IMR-90 (cell line): ENCODE results near the gene KLHDC7B.

Source experiments
- CEBPB ChIP-seq: IDR thresholded peaks from 2 replicates; pipeline ENCODE4 v1.6.1; 2012; ENCODE audit warnings: low read depth, low read length, improper control_type of control experiment
- FOS ChIP-seq: fragments of 150-350 bp; IDR thresholded peaks from 2 replicates; pipeline ENCODE4 v1.6.1; 2016; ENCODE audit warnings: low read depth, low read length
- MAZ ChIP-seq: IDR thresholded peaks from 2 replicates; pipeline ENCODE4 v1.6.1; 2012; ENCODE audit warnings: low read depth, mild to moderate bottlenecking, low read length, improper control_type of control experiment, moderate library complexity, borderline replicate concordance
- NFE2L2 ChIP-seq: fragments of 150-350 bp; IDR thresholded peaks from 2 replicates; pipeline ENCODE4 v1.6.1; 2016; ENCODE audit warnings: low read depth, mild to moderate bottlenecking, low read length
- POLR2A ChIP-seq: IDR thresholded peaks from 2 replicates; pipeline ENCODE4 v1.6.1; 2012; ENCODE audit warnings: mild to moderate bottlenecking, low read depth, low read length
- RAD21 ChIP-seq: IDR thresholded peaks from 2 replicates; pipeline ENCODE4 v1.6.1; 2012; ENCODE audit warnings: low read length, improper control_type of control experiment
- RCOR1 ChIP-seq: IDR thresholded peaks from 2 replicates; pipeline ENCODE4 v1.6.1; 2012; ENCODE audit warnings: mild to moderate bottlenecking, low read length, improper control_type of control experiment; ENCODE audit not compliant: insufficient replicate concordance
- RFX5 ChIP-seq: IDR thresholded peaks from 2 replicates; pipeline ENCODE4 v1.8.0; 2012; ENCODE audit warnings: low read depth, mild to moderate bottlenecking, low read length, moderate library complexity
- TF ChIP-seq, protein P1 (sequence below): conservative IDR thresholded peaks from 2 replicates; pipeline ENCODE4 v1.5.1; 2012; ENCODE audit warnings: mild to moderate bottlenecking, low read depth, low read length, improper control_type of control experiment
- TF ChIP-seq, protein P2 (sequence below): fragments of 150-350 bp; IDR thresholded peaks from 2 replicates; pipeline ENCODE4 v1.6.1; 2016; ENCODE audit warnings: low read depth, mild to moderate bottlenecking, low read length, moderate library complexity, borderline replicate concordance
- TF ChIP-seq, protein P3 (sequence below): fragments of 150-350 bp; IDR thresholded peaks from 2 replicates; pipeline ENCODE4 v1.6.1; 2017; ENCODE audit warnings: mild to moderate bottlenecking, antibody characterized with exemption, low read length, low read depth

DNA sequence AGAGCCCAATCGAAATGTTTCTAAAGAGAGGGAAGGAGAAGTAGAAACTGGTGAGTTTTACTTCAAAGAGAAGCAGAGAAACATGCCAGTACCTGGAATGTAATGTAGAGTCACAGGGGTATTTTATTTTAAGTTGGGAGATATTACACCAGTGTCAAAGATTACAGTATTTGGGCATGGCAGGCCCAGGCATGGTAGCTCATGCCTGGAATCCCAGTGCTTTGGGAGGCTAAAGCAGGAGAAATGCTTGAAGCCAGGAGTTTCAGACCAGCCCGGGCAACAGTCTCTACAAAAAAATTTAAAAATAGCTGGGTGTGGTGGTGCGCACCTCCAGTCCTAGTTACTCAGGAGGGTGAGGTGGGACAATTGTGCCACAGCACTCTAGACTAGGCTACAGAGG is 14.3 kb downstream of the KLHDC7B start:
- TF ChIP-seq, protein P1, sequence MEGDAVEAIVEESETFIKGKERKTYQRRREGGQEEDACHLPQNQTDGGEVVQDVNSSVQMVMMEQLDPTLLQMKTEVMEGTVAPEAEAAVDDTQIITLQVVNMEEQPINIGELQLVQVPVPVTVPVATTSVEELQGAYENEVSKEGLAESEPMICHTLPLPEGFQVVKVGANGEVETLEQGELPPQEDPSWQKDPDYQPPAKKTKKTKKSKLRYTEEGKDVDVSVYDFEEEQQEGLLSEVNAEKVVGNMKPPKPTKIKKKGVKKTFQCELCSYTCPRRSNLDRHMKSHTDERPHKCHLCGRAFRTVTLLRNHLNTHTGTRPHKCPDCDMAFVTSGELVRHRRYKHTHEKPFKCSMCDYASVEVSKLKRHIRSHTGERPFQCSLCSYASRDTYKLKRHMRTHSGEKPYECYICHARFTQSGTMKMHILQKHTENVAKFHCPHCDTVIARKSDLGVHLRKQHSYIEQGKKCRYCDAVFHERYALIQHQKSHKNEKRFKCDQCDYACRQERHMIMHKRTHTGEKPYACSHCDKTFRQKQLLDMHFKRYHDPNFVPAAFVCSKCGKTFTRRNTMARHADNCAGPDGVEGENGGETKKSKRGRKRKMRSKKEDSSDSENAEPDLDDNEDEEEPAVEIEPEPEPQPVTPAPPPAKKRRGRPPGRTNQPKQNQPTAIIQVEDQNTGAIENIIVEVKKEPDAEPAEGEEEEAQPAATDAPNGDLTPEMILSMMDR: no peak
- TF ChIP-seq RAD21: no peak
- TF ChIP-seq POLR2A: no peak
- TF ChIP-seq, protein P2, sequence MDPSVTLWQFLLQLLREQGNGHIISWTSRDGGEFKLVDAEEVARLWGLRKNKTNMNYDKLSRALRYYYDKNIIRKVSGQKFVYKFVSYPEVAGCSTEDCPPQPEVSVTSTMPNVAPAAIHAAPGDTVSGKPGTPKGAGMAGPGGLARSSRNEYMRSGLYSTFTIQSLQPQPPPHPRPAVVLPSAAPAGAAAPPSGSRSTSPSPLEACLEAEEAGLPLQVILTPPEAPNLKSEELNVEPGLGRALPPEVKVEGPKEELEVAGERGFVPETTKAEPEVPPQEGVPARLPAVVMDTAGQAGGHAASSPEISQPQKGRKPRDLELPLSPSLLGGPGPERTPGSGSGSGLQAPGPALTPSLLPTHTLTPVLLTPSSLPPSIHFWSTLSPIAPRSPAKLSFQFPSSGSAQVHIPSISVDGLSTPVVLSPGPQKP: no peak
- no peak for TF ChIP-seq CEBPB
- no peak for TF ChIP-seq RCOR1
- TF ChIP-seq, protein P3, sequence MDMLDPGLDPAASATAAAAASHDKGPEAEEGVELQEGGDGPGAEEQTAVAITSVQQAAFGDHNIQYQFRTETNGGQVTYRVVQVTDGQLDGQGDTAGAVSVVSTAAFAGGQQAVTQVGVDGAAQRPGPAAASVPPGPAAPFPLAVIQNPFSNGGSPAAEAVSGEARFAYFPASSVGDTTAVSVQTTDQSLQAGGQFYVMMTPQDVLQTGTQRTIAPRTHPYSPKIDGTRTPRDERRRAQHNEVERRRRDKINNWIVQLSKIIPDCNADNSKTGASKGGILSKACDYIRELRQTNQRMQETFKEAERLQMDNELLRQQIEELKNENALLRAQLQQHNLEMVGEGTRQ: no peak
- no peak for TF ChIP-seq RFX5
- TF ChIP-seq NFE2L2: no peak
- TF ChIP-seq MAZ: no peak
- no peak for TF ChIP-seq FOS
